HL-60 (cell line): ENCODE results near the gene FAM149A.

Experiments
- DNase-seq, 2 experiments: peaks; one replicate each; pipeline ENCODE4 v3.0.0-alpha.2; 2010 to 2020; ENCODE audit warnings: low read depth in 1 of 2, low spot score in 1 of 2
- H3K27ac ChIP-seq: fragments of 250-450 bp; sonication (Bioruptor Pico); replicated peaks from 2 replicates; pipeline ENCODE4 v1.5.1; 2020; ENCODE audit warnings: mild to moderate bottlenecking, moderate library complexity
- H3K27me3 ChIP-seq: fragments of 250-450 bp; sonication (Bioruptor Pico); 2 replicates; pipeline ENCODE4 v1.5.1; 2021; ENCODE audit warnings: mild to moderate bottlenecking, moderate library complexity; ENCODE audit not compliant: insufficient read depth, poor library complexity, severe bottlenecking
- H3K4me3 ChIP-seq: replicated peaks from 2 replicates; pipeline ENCODE4 v1.5.1; 2011; ENCODE audit warnings: mild to moderate bottlenecking, control low read depth, low read length; ENCODE audit not compliant: insufficient read depth
- GABPA ChIP-seq: IDR thresholded peaks from 2 replicates; pipeline ENCODE4 v1.6.1; 2012; ENCODE audit warnings: low read depth
- POLR2AphosphoS5 ChIP-seq: IDR thresholded peaks from 2 replicates; pipeline ENCODE4 v1.6.1; 2012; ENCODE audit warnings: low read depth
- SPI1 ChIP-seq: IDR thresholded peaks from 2 replicates; pipeline ENCODE4 v1.6.1; 2012; ENCODE audit warnings: low read depth, mild to moderate bottlenecking, borderline replicate concordance
- TF ChIP-seq, protein P1 (sequence below): IDR thresholded peaks from one replicate; pipeline ENCODE4 v1.5.1; 2011; ENCODE audit warnings: low read length, control low read depth, inconsistent platforms; ENCODE audit not compliant: insufficient read depth
- TF ChIP-seq, protein P2 (sequence below): IDR thresholded peaks from 2 replicates; pipeline ENCODE4 v1.6.1; 2012; ENCODE audit warnings: low read depth; ENCODE audit not compliant: insufficient replicate concordance

The FAM149A gene

DNA sequence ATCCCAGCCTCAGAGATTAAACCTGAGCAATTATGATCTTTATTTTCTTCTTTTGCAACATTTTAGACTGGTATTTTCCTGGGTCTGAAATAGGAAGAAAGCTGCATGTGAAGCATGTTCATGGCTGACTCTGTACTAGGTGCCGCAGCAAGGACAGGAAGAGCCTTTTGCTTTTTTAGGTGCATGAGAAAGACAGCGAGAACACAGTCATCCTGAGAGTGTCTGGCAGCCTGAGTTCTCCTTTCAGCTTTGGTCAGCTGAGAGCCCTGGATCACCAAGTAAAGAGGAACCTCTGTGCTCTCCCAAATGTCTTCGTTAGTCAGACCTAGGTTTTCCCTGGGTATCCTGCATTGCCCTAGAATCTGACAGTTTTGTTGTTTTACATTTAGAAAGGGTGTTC, 29.8 kb downstream of the FAM149A start:
- Histone ChIP-seq H3K4me3 (no peak overlapping the region), H3K27ac (no peak overlapping the region), H3K27me3 (peaks cover 2% of the 10 kb centered on the region)
- no peak for DNase-seq
- no peak for TF ChIP-seq POLR2AphosphoS5

DNA sequence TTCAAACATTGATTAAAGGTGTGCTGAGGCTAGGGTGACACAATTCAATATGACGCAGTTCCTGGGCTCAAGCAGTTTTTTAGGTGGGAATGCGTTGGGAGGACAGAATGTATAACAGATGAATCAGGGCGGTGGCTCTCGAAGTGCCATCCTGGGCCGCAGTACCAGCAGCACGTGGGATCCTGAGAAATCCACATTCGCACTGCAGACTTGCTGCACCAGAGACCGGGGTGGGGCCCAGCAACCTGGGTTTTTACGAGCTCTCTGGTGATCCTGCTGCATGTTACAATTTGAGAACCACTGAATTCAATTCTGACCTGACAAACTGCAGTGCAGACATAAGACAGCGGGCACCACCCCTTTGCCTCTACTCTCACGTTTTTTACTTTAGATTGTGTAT, 30.4 kb downstream of the FAM149A start:
- TF ChIP-seq, protein P1, sequence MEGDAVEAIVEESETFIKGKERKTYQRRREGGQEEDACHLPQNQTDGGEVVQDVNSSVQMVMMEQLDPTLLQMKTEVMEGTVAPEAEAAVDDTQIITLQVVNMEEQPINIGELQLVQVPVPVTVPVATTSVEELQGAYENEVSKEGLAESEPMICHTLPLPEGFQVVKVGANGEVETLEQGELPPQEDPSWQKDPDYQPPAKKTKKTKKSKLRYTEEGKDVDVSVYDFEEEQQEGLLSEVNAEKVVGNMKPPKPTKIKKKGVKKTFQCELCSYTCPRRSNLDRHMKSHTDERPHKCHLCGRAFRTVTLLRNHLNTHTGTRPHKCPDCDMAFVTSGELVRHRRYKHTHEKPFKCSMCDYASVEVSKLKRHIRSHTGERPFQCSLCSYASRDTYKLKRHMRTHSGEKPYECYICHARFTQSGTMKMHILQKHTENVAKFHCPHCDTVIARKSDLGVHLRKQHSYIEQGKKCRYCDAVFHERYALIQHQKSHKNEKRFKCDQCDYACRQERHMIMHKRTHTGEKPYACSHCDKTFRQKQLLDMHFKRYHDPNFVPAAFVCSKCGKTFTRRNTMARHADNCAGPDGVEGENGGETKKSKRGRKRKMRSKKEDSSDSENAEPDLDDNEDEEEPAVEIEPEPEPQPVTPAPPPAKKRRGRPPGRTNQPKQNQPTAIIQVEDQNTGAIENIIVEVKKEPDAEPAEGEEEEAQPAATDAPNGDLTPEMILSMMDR, result no peak
- TF ChIP-seq SPI1, result no peak
- no peak for TF ChIP-seq GABPA
- Histone ChIP-seq H3K27ac (no peak overlapping the region), H3K27me3 (peaks cover 2% of the 10 kb centered on the region), H3K4me3 (no peak overlapping the region)
- no peak for DNase-seq

DNA sequence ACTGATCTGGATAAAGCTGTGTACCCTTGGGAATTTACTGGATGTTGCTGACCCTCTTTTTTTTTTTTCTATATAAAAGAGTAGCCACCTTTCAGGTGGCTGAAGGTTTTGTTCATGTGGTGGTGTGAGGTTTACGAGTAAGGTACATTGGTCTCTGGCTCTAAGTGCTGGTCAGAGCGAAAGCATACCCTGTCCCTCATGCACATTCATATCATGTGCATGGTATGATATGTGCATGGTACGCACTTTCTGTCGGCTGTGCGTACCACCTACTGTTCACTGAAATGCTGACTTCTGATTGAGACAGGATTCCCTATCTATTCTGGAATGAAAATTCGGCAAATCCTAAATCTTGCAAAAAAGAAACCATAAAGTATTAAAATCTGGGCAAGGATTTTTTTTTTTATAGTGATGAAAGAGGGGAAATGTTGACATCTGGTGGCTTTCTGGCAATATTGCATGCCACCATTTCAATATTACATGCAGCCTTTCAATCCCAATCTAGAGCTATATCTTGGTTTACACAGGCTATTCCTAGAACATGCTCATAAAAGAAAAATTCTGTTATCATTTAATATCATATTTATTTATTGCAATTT, 32.8 kb downstream of the FAM149A start:
- H3K4me3 ChIP-seq, result no peak overlapping the region
- H3K27ac ChIP-seq, result no peak overlapping the region
- H3K27me3 ChIP-seq, result peaks cover 2% of the 10 kb centered on the region
- DNase-seq, result no peak
- no peak for TF ChIP-seq GABPA
- TF ChIP-seq, protein P1, result peak; percentile 15

DNA sequence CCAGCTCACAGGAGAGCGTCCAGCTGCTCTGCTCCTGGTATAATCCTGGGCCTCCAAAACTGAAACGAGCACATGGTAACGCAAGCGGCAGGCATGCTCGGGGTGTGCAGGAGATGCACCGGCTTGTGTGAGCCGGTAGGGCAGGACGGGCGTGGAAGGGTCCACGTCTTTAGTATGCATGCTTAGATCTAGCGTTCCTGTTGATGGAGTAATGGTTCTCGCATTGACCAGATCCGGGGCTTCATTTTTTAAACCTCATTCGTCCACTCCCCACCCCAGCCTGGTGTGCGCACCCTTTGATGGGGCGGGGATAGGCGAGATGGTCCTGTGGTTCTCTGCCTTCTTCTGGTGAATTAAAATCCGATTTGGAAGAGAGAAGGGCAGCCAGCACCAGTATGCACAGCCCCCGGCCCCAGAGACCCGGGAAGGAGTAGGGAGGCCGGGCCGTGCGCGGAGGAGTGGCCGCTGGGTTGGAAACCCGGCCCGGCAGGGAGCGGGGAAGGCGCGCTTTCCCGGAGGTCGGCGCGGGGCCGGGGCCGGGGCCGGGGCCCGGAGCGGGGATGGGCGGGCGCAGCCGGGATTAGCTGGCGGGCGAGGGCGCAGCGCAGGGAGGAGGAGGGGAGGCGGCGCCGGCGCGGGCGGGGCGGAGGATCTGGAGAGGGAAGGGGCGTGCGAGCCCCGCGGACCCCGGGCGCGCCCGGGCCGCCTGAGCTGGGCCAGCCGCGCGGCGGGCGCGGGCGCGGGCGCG, 39.9 kb downstream of the FAM149A start:
- no peak for DNase-seq
- H3K27me3 ChIP-seq, result peaks cover 28% of the 10 kb centered on the region
- no peak overlapping the region for H3K27ac ChIP-seq
- H3K4me3 ChIP-seq, result no peak overlapping the region
- no peak for TF ChIP-seq SPI1
- TF ChIP-seq, protein P2, sequence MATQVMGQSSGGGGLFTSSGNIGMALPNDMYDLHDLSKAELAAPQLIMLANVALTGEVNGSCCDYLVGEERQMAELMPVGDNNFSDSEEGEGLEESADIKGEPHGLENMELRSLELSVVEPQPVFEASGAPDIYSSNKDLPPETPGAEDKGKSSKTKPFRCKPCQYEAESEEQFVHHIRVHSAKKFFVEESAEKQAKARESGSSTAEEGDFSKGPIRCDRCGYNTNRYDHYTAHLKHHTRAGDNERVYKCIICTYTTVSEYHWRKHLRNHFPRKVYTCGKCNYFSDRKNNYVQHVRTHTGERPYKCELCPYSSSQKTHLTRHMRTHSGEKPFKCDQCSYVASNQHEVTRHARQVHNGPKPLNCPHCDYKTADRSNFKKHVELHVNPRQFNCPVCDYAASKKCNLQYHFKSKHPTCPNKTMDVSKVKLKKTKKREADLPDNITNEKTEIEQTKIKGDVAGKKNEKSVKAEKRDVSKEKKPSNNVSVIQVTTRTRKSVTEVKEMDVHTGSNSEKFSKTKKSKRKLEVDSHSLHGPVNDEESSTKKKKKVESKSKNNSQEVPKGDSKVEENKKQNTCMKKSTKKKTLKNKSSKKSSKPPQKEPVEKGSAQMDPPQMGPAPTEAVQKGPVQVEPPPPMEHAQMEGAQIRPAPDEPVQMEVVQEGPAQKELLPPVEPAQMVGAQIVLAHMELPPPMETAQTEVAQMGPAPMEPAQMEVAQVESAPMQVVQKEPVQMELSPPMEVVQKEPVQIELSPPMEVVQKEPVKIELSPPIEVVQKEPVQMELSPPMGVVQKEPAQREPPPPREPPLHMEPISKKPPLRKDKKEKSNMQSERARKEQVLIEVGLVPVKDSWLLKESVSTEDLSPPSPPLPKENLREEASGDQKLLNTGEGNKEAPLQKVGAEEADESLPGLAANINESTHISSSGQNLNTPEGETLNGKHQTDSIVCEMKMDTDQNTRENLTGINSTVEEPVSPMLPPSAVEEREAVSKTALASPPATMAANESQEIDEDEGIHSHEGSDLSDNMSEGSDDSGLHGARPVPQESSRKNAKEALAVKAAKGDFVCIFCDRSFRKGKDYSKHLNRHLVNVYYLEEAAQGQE, result no peak
- no peak for TF ChIP-seq GABPA
- TF ChIP-seq, protein P1, result no peak
- TF ChIP-seq POLR2AphosphoS5, result no peak

DNA sequence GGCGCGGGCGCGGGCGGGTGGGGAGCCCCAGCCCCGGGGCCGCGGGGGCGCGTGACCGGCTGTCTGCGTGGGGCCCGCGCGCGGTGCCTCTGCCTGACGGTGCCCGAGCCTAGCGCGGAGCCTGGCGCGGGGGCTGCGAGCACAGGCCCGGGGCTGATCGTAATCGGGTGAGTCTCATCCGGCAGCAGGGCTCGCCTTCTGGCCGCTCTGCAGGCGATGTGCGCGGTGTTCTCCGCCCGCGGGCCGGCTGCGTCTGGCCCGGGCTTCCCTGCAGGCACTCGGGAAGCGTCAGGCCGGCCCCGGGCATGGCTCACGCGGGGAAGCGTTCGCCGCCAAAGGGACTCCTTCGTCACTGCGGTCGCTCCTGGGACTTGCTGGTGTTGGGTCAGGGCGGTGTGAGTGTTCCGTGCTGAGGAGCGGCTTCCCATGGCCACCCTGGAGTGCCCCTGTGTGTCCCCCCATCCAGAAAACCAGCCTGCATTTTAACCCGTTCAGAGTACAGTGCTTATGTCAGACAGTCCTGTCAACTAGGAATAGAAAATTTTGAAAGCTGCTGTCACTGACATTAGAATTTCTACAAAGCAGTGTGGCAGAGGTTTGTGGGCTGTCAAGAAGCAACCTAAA, 40.6 kb downstream of the FAM149A start:
- Histone ChIP-seq H3K4me3 (peak overlapping the region; percentile 15; the same call in 1 of the 2 replicates), H3K27me3 (peaks cover 28% of the 10 kb centered on the region), H3K27ac (no peak overlapping the region)
- no peak for DNase-seq
- TF ChIP-seq, protein P1, result no peak
- TF ChIP-seq, protein P2, result no peak
- TF ChIP-seq SPI1 (no peak), POLR2AphosphoS5 (no peak), GABPA (no peak)
